ENCODE results near the gene FN3KRP. TPM values are rescaled to one million over a fixed set of nuclear protein-coding genes. Genes with fewer than 3 reads are reported as not detected.

The FN3KRP gene
- total RNA-seq, 1 donor from 2014 or later, result 5.3 TPM

Other genes starting within 250 kb of the FN3KRP start
- 25.0 TPM for gene FOXK2, start 197.0 kb upstream of the FN3KRP start, total RNA-seq (ENCODE audit: insufficient read depth, low replicate concordance)
- 95.1 TPM for gene WDR45B, start 68.3 kb upstream of the FN3KRP start, total RNA-seq (ENCODE audit: insufficient read depth, low replicate concordance)
- gene RAB40B, start 18.0 kb upstream of the FN3KRP start, total RNA-seq (ENCODE audit: insufficient read depth, low replicate concordance), result 14.4 TPM
- gene FN3K, start 18.9 kb downstream of the FN3KRP start, total RNA-seq (ENCODE audit: insufficient read depth, low replicate concordance), result 3.4 TPM
- 25.8 TPM for gene TBCD, start 35.4 kb downstream of the FN3KRP start, total RNA-seq (ENCODE audit: insufficient read depth, low replicate concordance)
- 2.4 TPM for gene ZNF750, start 123.3 kb downstream of the FN3KRP start, total RNA-seq (ENCODE audit: insufficient read depth, low replicate concordance)